ENCODE results near the gene GSK3B. TPM values are rescaled to one million over a fixed set of nuclear protein-coding genes. Genes with fewer than 3 reads are reported as not detected.

Gene GSK3B
- 30.7 TPM for total RNA-seq
- 10 to 100 TPM; 15.3 to 29.9 (median 26.8) TPM for polyA plus RNA-seq (ENCODE audit: insufficient read depth in 1 of 8, insufficient read length in 8 of 8, low replicate concordance in 1 of 8)
- long read RNA-seq, donor 1, result 0 reads
- long read RNA-seq, donor 2, result 0 reads
- long read RNA-seq, donor 3, full-length matches to known transcripts, result 6 of 6 reads
- long read RNA-seq, donor 3, partial matches to known transcripts, result 0 of 6 reads
- long read RNA-seq, donor 3, other reads (novel, unspliced or antisense), result 0 of 6 reads
- long read RNA-seq, donor 4, result 0 reads
- long read RNA-seq, donor 5, full-length matches to known transcripts, result 4 of 11 reads
- long read RNA-seq, donor 5, partial matches to known transcripts, result 7 of 11 reads
- long read RNA-seq, donor 5, other reads (novel, unspliced or antisense), result 0 of 11 reads
- long read RNA-seq, donor 6, full-length matches to known transcripts, result 3 of 3 reads
- long read RNA-seq, donor 6, partial matches to known transcripts, result 0 of 3 reads
- long read RNA-seq, donor 6, other reads (novel, unspliced or antisense), result 0 of 3 reads
- long read RNA-seq, donor 7, full-length matches to known transcripts, result 3 of 3 reads
- long read RNA-seq, donor 7, partial matches to known transcripts, result 0 of 3 reads
- long read RNA-seq, donor 7, other reads (novel, unspliced or antisense), result 0 of 3 reads
- long read RNA-seq, donor 8, partial matches to known transcripts, result 0 of 1 reads
- long read RNA-seq, donor 8, other reads (novel, unspliced or antisense), result 0 of 1 reads
- long read RNA-seq, donor 9, full-length matches to known transcripts, result 4 of 4 reads
- long read RNA-seq, donor 9, partial matches to known transcripts, result 0 of 4 reads
- long read RNA-seq, donor 9, other reads (novel, unspliced or antisense), result 0 of 4 reads
- long read RNA-seq, donor 10, full-length matches to known transcripts, result 3 of 18 reads
- long read RNA-seq, donor 10, partial matches to known transcripts, result 15 of 18 reads
- long read RNA-seq, donor 10, other reads (novel, unspliced or antisense), result 0 of 18 reads
- long read RNA-seq, donor 11, full-length matches to known transcripts, result 2 of 2 reads
- long read RNA-seq, donor 11, partial matches to known transcripts, result 0 of 2 reads
- long read RNA-seq, donor 11, other reads (novel, unspliced or antisense), result 0 of 2 reads

DNA sequence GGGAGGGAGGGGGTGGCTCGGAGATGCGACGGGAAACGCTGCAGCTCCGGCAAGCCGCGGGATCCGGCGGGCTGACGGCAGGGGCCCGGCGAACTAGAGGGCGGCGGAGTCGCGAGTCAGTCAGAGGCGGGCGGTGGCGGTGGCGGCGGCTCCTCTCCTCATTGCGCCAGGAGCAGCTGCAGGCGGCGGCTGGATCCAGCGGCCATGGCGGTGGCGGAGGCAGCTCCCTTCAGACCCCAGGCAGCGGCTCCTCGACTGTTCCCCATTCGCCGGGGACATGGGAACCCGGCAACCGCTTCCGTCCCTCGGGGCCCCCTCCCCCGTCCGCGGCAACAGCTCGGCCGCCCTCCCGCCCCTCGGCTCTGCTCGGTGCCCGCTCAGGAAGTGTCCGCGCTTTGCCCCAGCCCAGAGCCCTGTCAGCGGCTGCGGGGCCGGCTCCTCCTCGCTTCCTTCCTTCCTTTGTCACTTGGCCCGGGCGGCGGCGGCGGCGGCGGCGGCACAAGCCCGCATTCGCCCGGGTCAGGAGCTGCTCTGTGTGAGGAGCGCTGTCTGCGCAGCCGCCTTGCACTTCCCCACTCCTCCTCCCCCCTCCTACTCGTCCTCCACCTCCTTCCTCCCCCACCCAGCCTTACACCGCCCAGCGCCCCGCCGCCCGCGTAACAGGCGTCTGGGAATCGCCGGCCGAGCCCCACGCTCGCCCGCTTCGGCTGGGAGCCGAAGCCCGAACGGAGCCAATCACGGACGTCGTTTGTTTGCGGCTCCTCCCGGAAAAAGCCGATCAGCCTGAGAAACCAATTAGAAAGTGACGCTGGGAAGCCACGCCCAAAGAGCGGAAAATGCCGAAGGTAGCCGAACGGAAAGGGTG lies at the start of gene GSK3B:
GSK3B (minus strand) TSS at position 537 of the 865 bp plus-strand sequence. CDS start 1,013 bp downstream, outside the sequence.
- no peaks in the 10 kb centered on the region for H3K27me3 ChIP-seq (ENCODE audit: control insufficient read depth, insufficient read depth, low read length)
- peak; percentile 100 for DNase-seq
- H3K4me1 ChIP-seq (ENCODE audit: control insufficient read depth, insufficient read depth, low read length), result peaks cover 11% of the 10 kb centered on the region
- peaks cover 4% of the 10 kb centered on the region for H3K36me3 ChIP-seq (ENCODE audit: control insufficient read depth, insufficient read depth, low read length)
- peak within 1 kb of the TSS; percentile 100 for H3K27ac ChIP-seq (ENCODE audit: low read length)
- no peaks in the 10 kb centered on the region for H3K9me3 ChIP-seq (replicated peaks; ENCODE audit: control insufficient read depth, low read depth, low read length)
- under 1% methylated on average over 94 of the region's 94 CpGs for WGBS (ENCODE audit: insufficient coverage)
- H3K4me3 ChIP-seq (ENCODE audit: low read length), result peak within 1 kb of the TSS; percentile 91

DNA sequence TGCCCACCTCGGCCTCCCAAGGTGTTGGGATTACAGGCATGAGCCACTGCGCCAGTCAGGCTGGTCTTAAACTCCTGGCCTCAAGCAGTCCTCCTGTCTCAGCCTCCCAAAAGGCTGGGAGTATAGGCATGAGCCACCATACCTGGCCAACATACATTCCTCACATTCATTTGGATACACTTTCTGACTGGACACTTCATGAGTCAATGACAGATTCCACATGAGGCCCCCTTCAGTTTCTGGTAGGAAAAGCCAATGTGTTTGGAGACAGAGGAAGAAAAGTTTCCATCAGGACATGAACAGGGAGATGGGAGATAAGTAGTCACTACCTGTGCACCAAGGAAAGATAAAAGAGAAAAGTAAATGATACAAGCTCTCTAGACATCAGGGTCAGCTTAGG lies 49.4 kb upstream of the GSK3B start:
- no peak for DNase-seq
- Histone ChIP-seq H3K27me3 (ENCODE audit: control insufficient read depth, insufficient read depth, low read length) (no peaks in the 10 kb centered on the region), H3K27ac (ENCODE audit: low read length) (no peak overlapping the region), H3K4me3 (ENCODE audit: low read length) (no peak overlapping the region), H3K4me1 (ENCODE audit: control insufficient read depth, insufficient read depth, low read length) (no peaks in the 10 kb centered on the region), H3K9me3 (replicated peaks; ENCODE audit: control insufficient read depth, low read depth, low read length) (no peaks in the 10 kb centered on the region), H3K36me3 (ENCODE audit: control insufficient read depth, insufficient read depth, low read length) (no peaks in the 10 kb centered on the region)
- 80% methylated on average over 2 of the region's 2 CpGs for WGBS (ENCODE audit: insufficient coverage)

DNA sequence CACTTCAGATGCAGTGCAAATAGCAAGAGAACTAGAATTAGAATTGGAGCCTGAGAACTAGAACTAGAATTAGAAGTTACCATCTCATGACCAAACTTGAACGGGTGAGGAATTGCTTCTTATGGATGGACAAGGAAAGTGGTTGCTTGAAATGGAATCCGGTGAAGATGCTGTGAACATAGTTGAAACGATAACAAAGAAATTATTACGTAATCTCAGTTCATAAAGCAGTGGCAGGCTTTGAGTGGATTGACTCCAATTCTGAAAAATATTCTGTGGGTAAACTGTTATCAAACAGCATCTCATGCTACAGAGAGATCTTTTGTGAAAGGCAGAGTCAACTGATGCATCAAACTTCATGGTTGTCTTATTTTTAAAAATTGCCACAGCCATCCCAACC lies 48.0 kb upstream of the GSK3B start:
- WGBS (ENCODE audit: insufficient coverage), result 97% methylated on average over 4 of the region's 4 CpGs
- Histone ChIP-seq H3K4me3 (ENCODE audit: low read length) (no peak overlapping the region), H3K9me3 (replicated peaks; ENCODE audit: control insufficient read depth, low read depth, low read length) (no peaks in the 10 kb centered on the region), H3K4me1 (ENCODE audit: control insufficient read depth, insufficient read depth, low read length) (no peaks in the 10 kb centered on the region), H3K27me3 (ENCODE audit: control insufficient read depth, insufficient read depth, low read length) (no peaks in the 10 kb centered on the region), H3K36me3 (ENCODE audit: control insufficient read depth, insufficient read depth, low read length) (no peaks in the 10 kb centered on the region), H3K27ac (ENCODE audit: low read length) (no peak overlapping the region)
- DNase-seq, result no peak

DNA sequence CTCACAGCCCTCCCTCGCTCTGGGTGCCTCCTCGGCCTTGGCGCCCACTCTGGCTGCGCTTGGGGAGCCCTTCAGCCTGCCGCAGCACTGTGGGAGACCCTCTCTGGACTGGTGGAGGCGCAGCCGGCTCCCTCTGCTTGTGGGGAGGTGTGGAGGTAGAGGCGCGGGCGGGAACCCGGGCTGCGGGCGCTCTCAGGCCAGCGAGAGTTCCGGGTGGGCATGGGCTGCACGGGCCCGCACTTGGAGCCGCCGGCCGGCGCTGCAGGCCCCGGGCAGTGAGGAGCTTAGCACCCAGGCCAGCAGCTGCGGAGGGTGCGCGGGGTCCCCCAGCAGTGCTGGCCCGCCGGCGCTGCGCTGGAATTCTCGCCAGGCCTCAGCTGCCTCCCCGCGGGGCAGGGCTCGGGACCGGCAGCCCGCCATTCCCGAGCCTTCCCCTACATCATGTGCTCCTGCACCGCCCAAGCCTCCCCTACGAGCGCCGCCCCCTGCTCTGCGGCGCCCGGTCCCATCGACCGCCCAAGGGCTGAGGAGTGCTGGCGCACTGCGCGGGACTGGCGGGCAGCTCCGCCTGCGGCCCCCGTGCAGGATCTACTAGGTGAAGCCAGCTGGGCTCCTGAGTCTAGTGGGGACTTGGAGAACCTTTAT lies 46.0 kb upstream of the GSK3B start:
- 96% methylated on average over 45 of the region's 52 CpGs for WGBS (ENCODE audit: insufficient coverage)
- no peak for DNase-seq
- Histone ChIP-seq H3K36me3 (ENCODE audit: control insufficient read depth, insufficient read depth, low read length) (no peaks in the 10 kb centered on the region), H3K27ac (ENCODE audit: low read length) (no peak overlapping the region), H3K4me3 (ENCODE audit: low read length) (no peak overlapping the region), H3K27me3 (ENCODE audit: control insufficient read depth, insufficient read depth, low read length) (no peaks in the 10 kb centered on the region), H3K4me1 (ENCODE audit: control insufficient read depth, insufficient read depth, low read length) (no peaks in the 10 kb centered on the region), H3K9me3 (replicated peaks; ENCODE audit: control insufficient read depth, low read depth, low read length) (no peaks in the 10 kb centered on the region)

DNA sequence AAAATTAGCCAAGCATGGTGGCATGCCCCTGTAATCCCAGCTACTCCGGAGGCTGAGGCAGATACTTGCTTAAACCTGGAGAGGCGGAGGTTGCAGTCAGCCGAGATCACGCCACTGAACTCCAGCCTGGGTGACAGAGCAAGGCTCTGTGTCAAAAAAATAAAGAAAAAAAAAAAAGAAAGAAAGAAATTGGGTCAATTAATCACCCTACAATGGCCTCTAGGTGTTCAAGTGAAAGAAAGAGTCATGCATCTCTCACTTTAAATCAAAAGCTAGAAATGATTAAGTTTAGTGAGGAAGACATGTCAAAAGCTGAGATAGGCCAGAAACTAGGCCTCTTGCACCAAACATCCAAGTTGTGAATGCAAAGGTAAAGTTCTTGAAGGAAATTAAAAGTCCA lies 44.9 kb upstream of the GSK3B start:
- 83% methylated on average over 1 of the region's 4 CpGs for WGBS (ENCODE audit: insufficient coverage)
- Histone ChIP-seq H3K4me3 (ENCODE audit: low read length) (no peak overlapping the region), H3K27me3 (ENCODE audit: control insufficient read depth, insufficient read depth, low read length) (no peaks in the 10 kb centered on the region), H3K4me1 (ENCODE audit: control insufficient read depth, insufficient read depth, low read length) (no peaks in the 10 kb centered on the region), H3K27ac (ENCODE audit: low read length) (no peak overlapping the region), H3K36me3 (ENCODE audit: control insufficient read depth, insufficient read depth, low read length) (no peaks in the 10 kb centered on the region), H3K9me3 (replicated peaks; ENCODE audit: control insufficient read depth, low read depth, low read length) (no peaks in the 10 kb centered on the region)
- DNase-seq, result no peak

DNA sequence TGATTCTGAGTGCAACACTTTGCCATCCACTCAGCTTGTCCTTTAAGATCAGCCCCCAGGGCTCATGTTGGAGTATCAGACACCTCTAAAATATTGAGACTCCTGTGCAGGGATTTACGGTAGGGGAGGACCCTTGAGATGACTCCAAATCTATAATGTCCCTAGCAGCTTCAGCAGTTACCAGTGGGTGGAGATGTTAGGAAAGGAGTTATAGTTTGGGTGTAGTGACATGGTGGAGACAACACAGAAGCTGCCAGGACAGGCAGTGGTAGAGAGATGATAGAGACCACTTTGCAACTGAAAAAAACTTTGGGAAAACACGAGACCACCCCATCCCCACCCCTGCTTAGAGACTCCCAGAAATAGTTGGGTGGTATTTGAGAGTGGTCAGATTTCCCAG lies 43.3 kb upstream of the GSK3B start:
- DNase-seq, result no peak
- no peak overlapping the region for H3K27ac ChIP-seq (ENCODE audit: low read length)
- no peaks in the 10 kb centered on the region for H3K4me1 ChIP-seq (ENCODE audit: control insufficient read depth, insufficient read depth, low read length)
- H3K9me3 ChIP-seq (replicated peaks; ENCODE audit: control insufficient read depth, low read depth, low read length), result no peaks in the 10 kb centered on the region
- H3K4me3 ChIP-seq (ENCODE audit: low read length), result no peak overlapping the region
- no peaks in the 10 kb centered on the region for H3K27me3 ChIP-seq (ENCODE audit: control insufficient read depth, insufficient read depth, low read length)
- WGBS (ENCODE audit: insufficient coverage), result no CpG with 5 or more reads among the region's 2 CpGs
- no peaks in the 10 kb centered on the region for H3K36me3 ChIP-seq (ENCODE audit: control insufficient read depth, insufficient read depth, low read length)

DNA sequence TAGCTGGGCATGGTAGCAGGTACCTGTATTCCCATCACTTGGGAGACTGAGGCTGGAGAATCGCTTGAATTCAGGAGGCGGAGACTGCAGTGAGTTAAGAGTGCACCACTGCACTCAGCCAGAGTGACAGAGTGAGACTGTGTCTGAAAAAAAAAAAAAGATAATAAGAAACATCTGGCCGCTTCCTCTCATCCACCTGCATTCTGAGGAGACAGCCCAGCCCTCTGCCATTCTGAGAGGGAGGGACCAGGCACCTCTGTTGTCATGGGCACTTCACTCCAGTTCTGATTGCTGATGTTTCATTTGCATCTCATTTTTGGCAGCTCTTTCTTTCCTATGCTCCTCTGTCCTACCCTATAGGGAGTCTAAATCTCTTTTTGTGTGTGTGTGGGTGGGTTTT lies 36.4 kb upstream of the GSK3B start:
- Histone ChIP-seq H3K36me3 (ENCODE audit: control insufficient read depth, insufficient read depth, low read length) (no peaks in the 10 kb centered on the region), H3K27ac (ENCODE audit: low read length) (no peak overlapping the region), H3K4me1 (ENCODE audit: control insufficient read depth, insufficient read depth, low read length) (no peaks in the 10 kb centered on the region), H3K27me3 (ENCODE audit: control insufficient read depth, insufficient read depth, low read length) (no peaks in the 10 kb centered on the region), H3K9me3 (replicated peaks; ENCODE audit: control insufficient read depth, low read depth, low read length) (no peaks in the 10 kb centered on the region), H3K4me3 (ENCODE audit: low read length) (no peak overlapping the region)
- DNase-seq, result no peak
- WGBS (ENCODE audit: insufficient coverage), result 63% methylated on average over 1 of the region's 3 CpGs

DNA sequence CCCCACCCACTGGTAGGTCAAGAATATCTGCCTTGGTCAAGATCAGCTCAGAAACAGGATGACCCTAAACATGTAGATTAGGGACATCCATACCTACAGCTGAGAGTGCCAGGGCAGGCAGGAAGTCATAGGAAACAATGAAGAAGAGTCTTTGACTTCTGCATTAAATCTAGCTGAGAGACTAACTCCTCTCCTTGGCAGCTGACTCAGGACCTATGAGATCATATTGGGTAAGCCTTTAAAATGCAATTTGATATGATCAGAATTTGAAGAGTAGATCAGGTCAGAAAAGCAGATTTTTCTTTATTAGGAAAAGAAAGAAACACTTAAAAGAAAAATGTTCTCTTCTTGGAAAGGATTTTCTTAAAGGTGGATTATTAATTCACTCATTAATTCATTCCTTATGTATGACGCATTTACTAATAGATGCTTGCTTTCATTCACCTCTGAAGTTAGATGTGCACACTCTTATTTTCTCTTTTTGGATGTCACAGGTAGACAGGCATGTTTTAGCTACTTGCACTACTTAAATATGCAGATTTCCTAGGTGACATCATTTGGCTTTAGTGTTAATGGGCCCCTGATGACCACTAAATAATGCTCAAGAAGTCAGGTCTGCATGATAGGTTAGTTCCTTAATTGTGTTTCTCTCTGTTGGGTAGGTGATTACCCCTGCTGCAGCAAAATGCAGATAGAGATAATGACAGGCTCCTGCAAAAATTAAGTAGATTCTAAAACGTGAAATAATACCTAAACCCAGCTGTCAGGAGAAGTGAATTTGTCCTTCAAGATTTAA lies 35.7 kb upstream of the GSK3B start:
- H3K27ac ChIP-seq (ENCODE audit: low read length), result no peak overlapping the region
- no peak for DNase-seq
- no peaks in the 10 kb centered on the region for H3K27me3 ChIP-seq (ENCODE audit: control insufficient read depth, insufficient read depth, low read length)
- H3K4me3 ChIP-seq (ENCODE audit: low read length), result no peak overlapping the region
- no peaks in the 10 kb centered on the region for H3K4me1 ChIP-seq (ENCODE audit: control insufficient read depth, insufficient read depth, low read length)
- WGBS (ENCODE audit: insufficient coverage), result 71% methylated on average over 1 of the region's 2 CpGs
- H3K9me3 ChIP-seq (replicated peaks; ENCODE audit: control insufficient read depth, low read depth, low read length), result no peaks in the 10 kb centered on the region
- H3K36me3 ChIP-seq (ENCODE audit: control insufficient read depth, insufficient read depth, low read length), result no peaks in the 10 kb centered on the region

Data from muscle of leg (tissue), 16 donors.